CD4-positive, alpha-beta T cell (primary cell): ENCODE data around the gene REEP5. TPM values are rescaled to one million over a fixed set of nuclear protein-coding genes. Genes with fewer than 3 reads are reported as not detected.

Source experiments
- ATAC-seq: fragments of 200-7000 bp; cut with Tn5 transposase; one replicate; pipeline ENCODE4 v1.10.0; 2022; ENCODE audit warnings: mild to moderate bottlenecking; ENCODE audit not compliant: poor library complexity
- CTCF ChIA-PET: fragments of 350-600 bp; sonication (Branson Sonifier 250); formaldehyde crosslinking; loops from one replicate; lab custom pipeline; 2021; ENCODE audit warnings: antibody characterized with exemption, inconsistent platforms; lab: Charles Lee
- POLR2A ChIA-PET: fragments of 350-600 bp; sonication (Branson Sonifier 250); formaldehyde crosslinking; loops from one replicate; lab custom pipeline; 2021; ENCODE audit warnings: antibody characterized with exemption, inconsistent platforms; lab: Charles Lee
- DNase-seq, 14 experiments: peaks; one replicate each; pipeline ENCODE4 v3.0.0-alpha.2; 2013 to 2020; ENCODE audit warnings: mixed read lengths in 2 of 14
- H3K27ac ChIP-seq, 2 donors: one replicate each; pipeline versions ENCODE4 v1.5.1 to v1.7.0; 2013; ENCODE audit warnings: low read length in 2 of 2, low read depth in 1 of 2, mild to moderate bottlenecking in 1 of 2
- H3K27me3 ChIP-seq, 2 experiments: 1 replicate in 1 of 2; 2 replicates in 1 of 2; pipeline versions ENCODE4 v1.6.1 to v1.7.0; 2013; ENCODE audit warnings: low read length in 2 of 2, control low read depth in 1 of 2, mild to moderate bottlenecking in 1 of 2, moderate library complexity in 1 of 2; ENCODE audit not compliant: insufficient read depth in 2 of 2, control insufficient read depth in 1 of 2
- H3K36me3 ChIP-seq: one replicate; pipeline ENCODE4 v1.6.1; 2013; ENCODE audit warnings: low read length, control low read depth; ENCODE audit not compliant: insufficient read depth
- H3K4me1 ChIP-seq: one replicate; pipeline ENCODE4 v1.6.1; 2013; ENCODE audit warnings: low read length, control low read depth; ENCODE audit not compliant: insufficient read depth
- H3K4me3 ChIP-seq: one replicate; pipeline ENCODE4 v1.5.1; 2013; ENCODE audit warnings: mild to moderate bottlenecking, low read length, moderate library complexity
- H3K9me3 ChIP-seq, 2 experiments: 1 replicate in 1 of 2; 2 replicates in 1 of 2; pipeline versions ENCODE4 v1.6.1 to v1.7.0; 2013; ENCODE audit warnings: low read length in 2 of 2, mild to moderate bottlenecking in 2 of 2, control low read depth in 1 of 2, moderate library complexity in 1 of 2; ENCODE audit not compliant: control insufficient read depth in 1 of 2, insufficient read depth in 1 of 2
- H3K27ac Mint-ChIP-seq: one replicate; pipeline ENCODE4 v1.8.0; 2020; ENCODE audit warnings: mixed read lengths
- H3K27me3 Mint-ChIP-seq: one replicate; pipeline ENCODE4 v1.8.0; 2021; ENCODE audit warnings: mixed read lengths
- H3K36me3 Mint-ChIP-seq: one replicate; pipeline ENCODE4 v1.8.0; 2021; ENCODE audit warnings: low read depth, mixed read lengths
- H3K4me1 Mint-ChIP-seq: one replicate; pipeline ENCODE4 v1.8.0; 2021; ENCODE audit warnings: low read depth, mixed read lengths
- H3K4me3 Mint-ChIP-seq: one replicate; pipeline ENCODE4 v1.8.0; 2020; ENCODE audit warnings: mild to moderate bottlenecking, mixed read lengths
- H3K9me3 Mint-ChIP-seq: one replicate; pipeline ENCODE4 v1.8.0; 2020; ENCODE audit warnings: mixed read lengths
- CTCF ChIP-seq: fragments of 200-600 bp; IDR thresholded peaks from one replicate; pipeline ENCODE4 v1.8.0; 2022; ENCODE audit warnings: antibody characterized with exemption, mild to moderate bottlenecking
- intact Hi-C, 2 experiments: fragments of 100-400 bp; cut with DNase I in 1 of 2; cut with micrococcal nuclease in 1 of 2; formaldehyde crosslinking; loops; one replicate each; pipeline versions ENCODE4 v1.15.1 to v1.9.0; 2023 to 2025; cut with DNase I, micrococcal nuclease
- total RNA-seq, 174 experiments: library from RNA in 2 of 174; stranded (reverse) in 2 of 174; gene quantifications; one replicate each; pipeline ENCODE4 v1.2.3 and lab custom pipeline; 2021 to 2026

The REEP5 gene
- total RNA-seq, 2 experiments from 2014 or later, result 25.3 to 26.6 TPM

GRCh38 chr5:112857866-112858265, 64.2 kb downstream of the REEP5 start:
- intact Hi-C loops, result no loop called here
- peaks cover 35% of the 10 kb centered on the region for H3K27me3 Mint-ChIP-seq
- Histone ChIP-seq H3K27me3 (peaks cover 10 to 17% of the 10 kb centered on the region in 2 experiments), H3K27ac (no peak overlapping the region), H3K4me1 (peaks cover 16% of the 10 kb centered on the region), H3K36me3 (peaks cover under 1% of the 10 kb centered on the region), H3K4me3 (no peak overlapping the region), H3K9me3 (peaks cover 0 to 11% of the 10 kb centered on the region in 2 experiments)
- ChIA-PET CTCF (no interaction called here), POLR2A (no interaction called here)
- peaks cover 9% of the 10 kb centered on the region for H3K9me3 Mint-ChIP-seq
- TF ChIP-seq CTCF, result no peak
- ATAC-seq (no peak), DNase-seq (no peak)
- no peak overlapping the region for H3K4me3 Mint-ChIP-seq
- H3K36me3 Mint-ChIP-seq, result peaks cover 17% of the 10 kb centered on the region
- no peak overlapping the region for H3K27ac Mint-ChIP-seq
- peaks cover 25% of the 10 kb centered on the region for H3K4me1 Mint-ChIP-seq

- Mint-ChIP-seq H3K4me3 (no peak overlapping the region), H3K27ac (no peak overlapping the region)
- POLR2A ChIA-PET, result no interaction called here
Observed at GRCh38 chr5:112854651-112855050, 67.4 kb downstream of the REEP5 start.

GRCh38 chr5:112849912-112850311, 72.1 kb downstream of the REEP5 start:
- H3K4me1 ChIP-seq, result peaks cover 4% of the 10 kb centered on the region
- peaks cover 6 to 8% of the 10 kb centered on the region in 2 experiments for H3K27me3 ChIP-seq
- peaks cover 0 to 10% of the 10 kb centered on the region in 2 experiments for H3K9me3 ChIP-seq
- no peak for TF ChIP-seq CTCF
- H3K4me3 ChIP-seq, result no peak overlapping the region
- no peak for DNase-seq
- Mint-ChIP-seq H3K27ac (no peak overlapping the region), H3K9me3 (peaks cover 4% of the 10 kb centered on the region), H3K4me3 (no peak overlapping the region), H3K4me1 (peaks cover 4% of the 10 kb centered on the region), H3K36me3 (no peaks in the 10 kb centered on the region), H3K27me3 (peaks cover 23% of the 10 kb centered on the region)
- ChIA-PET POLR2A (no interaction called here), CTCF (no interaction called here)
- intact Hi-C loops, result loop anchor here (5.0 kb wide), 1 partner anchor 298 kb away; no protein-coding TSS in a partner anchor
- H3K36me3 ChIP-seq, result no peaks in the 10 kb centered on the region
- H3K27ac ChIP-seq, result no peak overlapping the region
- ATAC-seq, result no peak

More at GRCh38 chr5:112854651-112855050, 67.4 kb downstream of the REEP5 start:
- Mint-ChIP-seq H3K27me3 (peaks cover 46% of the 10 kb centered on the region), H3K9me3 (peaks cover 9% of the 10 kb centered on the region), H3K36me3 (no peaks in the 10 kb centered on the region), H3K4me1 (no peaks in the 10 kb centered on the region)
- intact Hi-C loops, result no loop called here
- no peaks in the 10 kb centered on the region for H3K4me1 ChIP-seq
- ATAC-seq (no peak), DNase-seq (no peak)
- H3K27ac ChIP-seq, result no peak overlapping the region
- no peak overlapping the region for H3K4me3 ChIP-seq
- H3K27me3 ChIP-seq, result peaks cover 10 to 17% of the 10 kb centered on the region in 2 experiments
- CTCF ChIA-PET, result no interaction called here
- peaks cover 0 to 11% of the 10 kb centered on the region in 2 experiments for H3K9me3 ChIP-seq
- TF ChIP-seq CTCF, result no peak
- H3K36me3 ChIP-seq, result no peaks in the 10 kb centered on the region
